ENCODE data around the gene PLAGL2.

The PLAGL2 gene

GRCh38 chr20:32152421-32153155, 55.0 kb downstream of the PLAGL2 start:
- no peak for DNase-seq (ENCODE audit: low read depth in 2 of 2)

DNA sequence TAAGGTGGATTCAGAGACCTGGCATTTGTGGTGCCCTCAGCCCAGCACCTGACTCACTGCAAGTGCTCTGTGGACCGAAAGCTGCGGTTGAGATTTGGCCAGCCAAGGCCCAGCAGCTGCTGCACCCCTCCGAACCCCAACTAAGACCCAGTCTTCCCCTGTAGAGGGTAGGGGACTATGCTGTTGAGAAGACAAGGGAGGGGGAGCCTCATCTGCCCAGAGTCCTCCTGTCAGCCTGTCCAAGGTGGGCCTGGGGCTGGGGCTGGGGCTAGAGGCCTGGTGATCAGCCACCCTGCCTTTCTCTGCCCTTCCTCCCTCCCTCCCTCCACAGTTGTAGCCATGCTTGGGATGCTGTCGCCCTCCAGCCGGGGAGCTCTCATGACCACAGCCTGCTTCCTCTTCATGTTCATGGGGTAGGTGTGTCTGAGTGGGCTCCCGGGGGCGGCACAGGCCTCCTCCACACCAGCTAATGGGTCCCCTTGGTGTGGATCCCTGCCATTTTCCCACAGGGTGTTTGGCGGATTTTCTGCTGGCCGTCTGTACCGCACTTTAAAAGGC, 57.2 kb downstream of the PLAGL2 start:
- DNase-seq (ENCODE audit: low read depth in 2 of 2) = no peak

DNA sequence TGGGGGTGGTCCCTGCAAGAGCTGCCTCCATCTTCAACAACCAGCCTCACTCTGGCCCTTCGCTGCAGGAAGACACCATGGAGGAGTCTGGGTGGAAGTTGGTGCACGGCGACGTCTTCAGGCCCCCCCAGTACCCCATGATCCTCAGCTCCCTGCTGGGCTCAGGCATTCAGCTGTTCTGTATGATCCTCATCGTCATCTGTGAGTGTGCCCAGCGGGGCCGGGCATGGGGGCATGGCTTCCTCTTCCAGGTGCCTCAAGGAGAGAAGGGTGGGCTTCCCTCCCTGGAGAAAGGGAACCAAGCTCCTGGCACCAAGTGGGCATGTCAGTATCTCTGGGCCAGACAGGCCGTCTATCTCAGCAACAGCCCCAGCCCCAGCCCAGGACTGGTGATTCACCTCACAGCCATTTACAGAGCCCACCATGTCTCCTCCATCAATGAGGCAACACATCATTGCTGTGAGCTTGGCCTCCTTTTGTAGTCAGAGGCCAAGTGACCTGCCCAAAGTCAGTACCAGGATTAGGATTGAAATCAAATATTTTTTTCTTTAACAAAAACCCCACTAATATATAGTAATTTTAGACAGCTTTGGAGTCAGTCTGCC, 57.9 kb downstream of the PLAGL2 start:
- no peak for DNase-seq (ENCODE audit: low read depth in 2 of 2)

- no peak for DNase-seq (ENCODE audit: low read depth in 2 of 2)
These were observed 62.5 kb downstream of the PLAGL2 start for GRCh38 chr20:32144898-32145662.

DNA sequence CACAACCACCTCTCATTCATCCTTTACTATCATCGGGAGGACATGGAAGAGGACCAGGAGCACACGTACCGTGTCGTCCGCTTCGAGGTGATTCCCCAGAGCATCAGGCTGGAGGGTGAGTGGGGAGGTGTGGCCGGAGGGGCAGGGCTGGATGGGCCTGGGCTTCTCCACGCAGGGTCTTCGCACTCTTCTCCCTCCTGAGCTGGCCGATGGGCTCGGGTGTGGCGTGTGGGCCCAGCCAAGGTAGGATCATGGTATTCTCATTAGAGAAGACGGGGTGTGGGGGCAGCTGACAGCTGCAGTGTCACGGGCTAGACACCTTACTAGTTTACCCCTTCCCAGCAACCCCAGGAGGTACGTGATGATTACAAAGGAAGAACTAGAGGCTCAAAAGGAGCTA, 64.6 kb downstream of the PLAGL2 start:
- DNase-seq (ENCODE audit: low read depth in 2 of 2) = no peak

Measured in stimulated activated CD8-positive, alpha-beta memory T cell treated with anti-CD3 and anti-CD28 coated beads, Interleukin-7, amount 100 ng/mL, for 1 hour (primary cell).